CD4-positive, alpha-beta T cell treated with Interleukin-2 at 100 ng/mL for 4 hours (primary cell): ENCODE measurements around the gene SH3RF3.
A peak's percentile ranks its signal among the peaks of the same experiment; 100 is the strongest.

Experiments
- DNase-seq: peaks from one replicate; pipeline ENCODE4 v3.0.0-alpha.2; 2020; ENCODE audit warnings: low spot score

Gene SH3RF3

GRCh38 chr2:109507217-109507616 is 378.2 kb downstream of the SH3RF3 start:
- no peak for DNase-seq

DNA sequence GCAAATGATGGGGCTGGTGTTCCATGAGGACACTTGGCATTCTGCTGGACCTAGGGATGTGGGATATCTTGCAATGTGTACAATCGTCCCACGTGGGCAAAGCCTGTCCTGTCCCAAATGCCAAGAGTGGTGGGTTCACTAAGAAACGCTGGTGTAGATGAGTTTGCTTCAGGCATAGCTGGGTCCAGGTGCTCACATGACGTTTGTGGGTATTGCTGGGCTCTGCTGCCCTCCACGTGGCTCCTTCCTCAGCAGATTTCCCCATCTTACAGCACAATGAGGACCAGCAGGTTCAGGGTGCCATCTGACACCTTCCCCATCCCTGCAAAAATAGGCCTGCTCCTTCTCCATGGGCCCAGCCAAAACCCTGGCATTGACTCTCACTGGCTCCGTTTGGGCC is 378.8 kb downstream of the SH3RF3 start:
- DNase-seq: no peak

DNA sequence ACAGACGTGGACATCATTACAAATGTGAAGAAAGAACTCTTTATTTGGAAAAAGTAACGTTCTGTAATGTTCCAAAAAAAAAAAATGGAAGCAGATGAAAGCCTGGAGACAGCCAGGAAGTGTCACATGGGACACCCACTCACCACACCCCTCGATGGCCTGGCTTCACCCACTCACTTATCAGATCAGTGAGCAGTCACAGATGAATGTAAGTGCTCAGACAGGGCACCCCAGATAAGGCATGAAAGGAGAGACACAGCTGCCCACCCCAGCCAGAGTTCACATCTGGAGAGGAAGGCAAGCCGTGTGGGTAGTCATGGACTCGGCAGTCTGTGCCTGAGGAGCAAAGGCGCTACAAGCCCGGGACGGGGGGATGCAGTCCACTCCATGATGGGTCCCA is 379.6 kb downstream of the SH3RF3 start:
- no peak for DNase-seq

DNA sequence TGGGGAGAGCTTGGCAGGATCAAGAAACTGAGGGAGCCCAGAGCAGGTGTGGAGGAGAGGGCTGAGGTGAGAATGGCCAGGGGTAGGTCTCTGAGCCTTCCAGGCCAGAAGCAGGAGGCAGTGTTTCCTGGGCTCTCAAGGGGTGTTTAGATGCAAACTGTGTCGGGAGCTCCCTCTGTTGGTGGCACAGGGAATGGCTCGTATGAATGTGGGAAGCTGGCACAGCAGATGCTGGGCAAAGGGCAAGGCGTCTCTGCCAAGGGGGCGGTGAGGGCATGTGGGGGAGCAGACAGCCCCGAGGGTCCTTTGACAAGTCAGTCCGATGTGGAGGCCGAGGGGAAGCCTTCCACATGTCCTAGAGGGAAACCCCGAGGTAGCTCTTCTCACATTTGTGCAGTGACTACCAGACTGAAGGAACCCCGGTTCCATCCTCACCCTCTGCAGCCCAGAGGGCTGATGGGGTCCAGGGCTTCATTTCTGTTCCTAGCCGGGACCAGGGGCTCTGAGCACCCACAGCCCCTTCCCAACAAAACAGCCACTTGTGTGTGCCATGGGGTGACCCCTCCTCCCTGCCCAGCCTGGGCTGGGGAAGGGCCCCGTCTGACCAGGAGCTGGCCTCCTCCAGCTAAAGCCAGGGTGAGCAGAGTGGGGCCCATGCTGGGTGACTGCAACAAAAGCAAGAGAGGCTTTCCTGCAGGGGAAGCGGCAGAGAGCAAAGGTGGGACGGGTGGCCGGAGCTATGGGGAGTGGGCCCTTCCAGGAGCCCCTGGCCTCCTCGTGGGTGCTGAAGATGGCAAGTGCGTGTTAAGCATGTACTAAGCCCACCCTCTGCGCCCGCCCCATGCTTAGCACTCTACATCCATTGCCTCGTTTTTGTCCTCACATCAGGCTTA is 381.4 kb downstream of the SH3RF3 start:
- peak; percentile 73 for DNase-seq

DNA sequence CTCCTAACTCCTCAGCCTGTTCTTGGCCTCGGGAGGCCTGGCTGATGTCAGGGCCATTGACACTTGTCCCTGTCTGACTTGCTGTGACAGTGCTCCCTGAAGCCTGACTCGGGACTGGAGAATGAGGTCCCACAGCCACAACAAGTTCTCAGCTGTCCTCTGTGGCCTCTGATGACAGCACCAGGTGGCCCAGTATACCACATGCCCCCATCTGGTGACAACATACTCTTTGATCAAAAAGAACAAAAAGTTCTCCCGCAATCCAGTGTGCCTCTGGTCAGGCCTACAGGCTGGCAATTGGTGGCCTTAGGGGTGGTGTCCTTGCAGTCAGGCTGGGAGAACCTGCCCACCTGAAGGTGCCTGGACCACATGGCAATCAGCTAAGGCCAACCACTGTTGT is 382.2 kb downstream of the SH3RF3 start:
- no peak for DNase-seq

- no peak for DNase-seq
These were observed 383.1 kb downstream of the SH3RF3 start for GRCh38 chr2:109512076-109512475.

DNA sequence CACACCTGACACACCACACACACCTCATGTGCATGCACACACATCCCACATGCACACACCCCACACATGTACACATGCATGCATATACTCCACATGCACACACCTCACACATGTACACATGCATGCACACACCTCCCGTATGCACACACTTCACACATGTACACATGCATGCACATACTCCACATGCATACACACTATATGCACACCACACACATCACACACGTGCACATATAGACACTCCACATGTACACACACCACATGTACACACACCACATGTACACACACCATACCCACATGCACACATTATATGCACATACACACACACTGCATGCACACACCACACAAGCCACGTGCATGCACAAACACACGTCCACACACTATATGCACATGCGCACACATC is 384.2 kb downstream of the SH3RF3 start:
- no peak for DNase-seq

GRCh38 chr2:109513749-109514588 is 385.0 kb downstream of the SH3RF3 start:
- no peak for DNase-seq

DNA sequence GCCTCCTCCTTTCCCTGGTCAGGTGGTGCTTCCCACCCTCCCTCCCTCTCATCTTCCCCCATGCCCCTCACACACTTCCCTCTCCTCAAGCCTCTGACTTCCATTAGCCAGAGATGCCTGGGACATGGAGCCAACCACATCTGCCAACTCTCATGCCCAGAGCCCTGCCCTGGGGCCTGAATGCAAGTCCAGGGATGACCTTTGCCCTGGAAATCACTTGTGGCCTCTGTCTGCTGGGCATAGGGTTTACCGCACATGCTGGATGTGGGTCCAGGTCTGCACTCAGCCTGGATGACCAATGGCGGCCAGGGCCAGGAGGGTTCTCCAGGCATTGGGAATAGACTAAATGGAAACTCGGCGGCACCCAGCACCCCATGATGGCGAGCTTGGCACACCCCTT is 385.9 kb downstream of the SH3RF3 start:
- DNase-seq: no peak

GRCh38 chr2:109516445-109517117 is 387.6 kb downstream of the SH3RF3 start:
- no peak for DNase-seq

GRCh38 chr2:109517118-109517889 is 388.3 kb downstream of the SH3RF3 start:
- DNase-seq: no peak

GRCh38 chr2:109519513-109519912 is 390.5 kb downstream of the SH3RF3 start:
- no peak for DNase-seq

DNA sequence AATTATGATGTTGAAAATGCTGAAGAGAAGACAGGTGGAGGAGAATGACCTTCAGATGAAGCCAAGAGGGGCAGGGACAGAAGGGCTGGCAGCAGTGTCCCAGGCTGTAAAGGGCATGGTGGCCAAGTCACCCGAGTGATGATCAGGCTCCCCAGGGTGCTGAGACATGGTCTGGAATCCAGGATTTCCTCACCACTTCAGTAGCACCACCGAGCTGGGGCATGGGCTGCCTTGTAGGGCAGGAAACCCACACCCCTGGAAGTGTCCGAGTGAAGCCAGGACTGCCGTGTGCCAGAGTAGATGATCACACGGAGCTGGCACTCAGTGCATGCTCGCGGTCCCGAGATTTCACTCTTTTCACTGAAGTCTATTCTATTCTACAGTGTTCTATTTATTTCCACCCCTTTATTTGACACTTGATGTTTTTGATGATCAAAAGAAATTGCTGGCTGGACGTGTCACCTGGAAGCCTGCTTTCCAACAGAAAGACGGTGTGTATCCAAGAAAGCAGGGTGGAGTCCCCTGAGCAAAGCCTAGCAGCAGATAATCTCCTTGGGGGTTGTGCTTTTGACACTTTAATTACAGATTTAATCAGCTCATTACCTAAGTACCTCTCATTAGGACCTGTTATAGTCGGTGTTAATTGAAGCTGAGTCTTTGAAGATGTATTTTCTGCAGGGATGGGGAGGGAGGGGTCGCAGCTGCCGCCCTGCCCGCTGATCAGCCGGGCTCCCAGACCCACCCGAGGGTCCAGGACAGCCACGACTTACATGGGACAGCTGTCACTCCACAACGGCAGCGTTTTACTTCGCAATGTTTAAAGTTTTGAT is 392.4 kb downstream of the SH3RF3 start:
- DNase-seq: no peak

DNA sequence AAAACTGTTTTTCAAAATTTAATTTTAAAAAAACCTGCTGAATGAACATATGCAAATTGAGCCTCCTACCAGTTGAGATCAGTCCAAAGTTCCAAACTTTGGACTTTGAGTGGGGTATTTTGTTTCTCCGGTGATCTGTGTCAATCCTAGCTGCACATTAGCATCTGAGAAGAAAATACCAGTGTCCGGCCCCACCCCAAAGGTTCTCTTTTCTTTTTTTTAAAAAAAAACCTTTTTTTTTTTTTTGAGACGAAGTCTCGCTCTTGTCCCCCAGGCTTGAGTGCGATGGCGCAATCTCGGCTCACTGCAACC is 393.0 kb downstream of the SH3RF3 start:
- DNase-seq: no peak

DNA sequence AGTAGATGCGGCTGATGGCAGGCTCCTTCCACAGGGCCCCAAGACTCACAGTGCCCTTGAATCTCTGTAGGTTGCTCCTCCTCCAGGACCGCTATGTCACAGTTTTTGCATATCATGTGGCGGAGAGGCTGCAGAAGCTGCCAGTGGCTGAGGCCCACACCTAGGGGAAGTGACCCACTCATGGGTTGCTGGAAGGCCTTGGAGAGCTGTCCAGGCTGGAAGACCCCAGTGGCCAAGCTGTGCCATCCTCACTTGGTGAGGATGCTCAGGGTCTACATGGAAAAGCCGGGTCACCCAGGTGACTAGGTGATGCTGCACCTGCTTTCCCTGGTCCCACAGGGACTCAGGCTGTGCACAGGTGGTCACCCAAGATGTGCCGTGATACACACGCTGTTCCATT is 394.1 kb downstream of the SH3RF3 start:
- DNase-seq: no peak

DNA sequence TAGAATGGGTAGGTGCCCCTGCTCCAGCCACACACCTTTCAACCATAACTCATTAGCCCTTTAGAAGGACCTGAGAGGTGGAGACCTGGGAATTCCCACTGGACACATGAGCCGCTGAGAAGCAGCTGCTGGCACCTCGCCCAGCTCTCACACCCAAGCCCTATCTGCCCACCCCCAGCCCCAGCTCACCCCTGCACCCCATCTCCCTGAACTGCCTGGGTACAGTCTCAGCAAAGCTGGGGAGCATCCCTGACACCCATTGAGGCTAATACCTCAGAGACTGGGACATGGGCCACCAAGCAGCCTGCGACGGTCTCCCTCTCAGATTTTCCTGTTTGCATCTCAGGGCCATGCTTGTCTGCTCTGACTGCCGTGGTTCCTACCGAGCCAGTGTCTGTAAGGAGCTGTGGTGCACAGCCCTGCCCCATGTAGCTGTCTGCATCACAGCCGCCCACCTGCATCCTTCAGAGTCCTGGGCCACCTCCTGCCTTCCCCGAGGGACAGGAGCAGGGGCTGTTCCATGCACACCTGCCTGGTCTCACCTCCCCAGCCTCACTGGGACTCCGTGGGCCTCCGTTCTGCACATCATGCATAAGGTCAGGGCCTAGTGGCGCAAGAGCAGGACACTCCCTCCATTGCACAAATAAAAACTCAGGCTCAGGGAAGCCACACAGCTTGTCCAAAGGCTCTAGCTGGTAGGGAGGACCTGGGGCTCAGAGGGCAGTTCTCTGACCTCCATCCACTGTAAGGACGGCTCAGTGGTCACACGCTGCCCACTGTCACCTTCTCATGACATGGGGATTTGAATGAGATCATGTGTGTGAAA is 394.7 kb downstream of the SH3RF3 start:
- no peak for DNase-seq

- no peak for DNase-seq
These were observed 396.8 kb downstream of the SH3RF3 start for GRCh38 chr2:109525836-109526235.

DNA sequence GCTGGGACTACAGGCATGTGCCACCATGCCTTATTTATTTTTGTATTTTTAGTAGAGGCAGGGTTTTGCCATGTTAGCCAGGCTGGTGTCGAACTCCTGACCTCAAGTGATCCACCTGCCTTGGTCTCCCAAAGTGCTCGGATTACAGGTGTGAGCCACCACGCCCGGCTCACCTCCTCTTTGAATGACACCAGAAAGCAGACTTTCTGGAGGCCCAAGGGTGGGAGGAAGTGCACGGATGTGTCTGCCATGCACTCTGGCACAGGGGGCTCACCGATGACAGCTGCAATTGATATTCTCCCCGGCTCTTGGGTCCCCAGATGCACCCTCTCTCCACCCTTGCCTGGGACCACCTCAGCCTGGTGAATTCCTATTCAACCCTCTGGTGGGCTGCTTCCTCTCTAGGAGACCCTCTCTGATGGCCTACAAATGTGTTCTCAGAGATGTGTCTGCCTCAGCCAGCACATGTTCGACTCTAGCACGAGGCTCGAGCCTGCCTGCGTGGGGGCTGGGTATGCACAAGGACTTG is 397.5 kb downstream of the SH3RF3 start:
- DNase-seq: no peak

DNA sequence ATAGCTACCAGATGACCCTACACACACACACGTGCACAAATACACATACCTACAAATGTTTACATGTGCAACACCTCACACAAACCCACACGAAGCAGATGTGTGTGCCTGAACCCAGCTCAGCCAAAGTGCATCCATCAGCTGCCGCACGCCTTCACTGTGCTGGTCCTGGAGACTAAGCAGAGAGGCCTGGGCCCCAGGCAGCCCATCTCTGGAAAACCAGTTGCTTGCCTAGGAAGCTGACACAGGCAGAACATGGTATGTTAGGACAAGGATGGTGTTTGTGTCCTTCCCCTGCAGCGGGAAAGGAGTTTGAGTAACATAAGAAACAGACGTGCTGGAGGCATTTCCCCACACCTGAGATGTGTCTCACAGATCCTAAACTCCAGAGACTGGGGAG is 398.1 kb downstream of the SH3RF3 start:
- DNase-seq: no peak
